GM21515 (cell line): ENCODE measurements around the gene SH3BP1.
A peak's percentile ranks its signal among the peaks of the same experiment; 100 is the strongest.

Experiments
- ATAC-seq: cut with Tn5 transposase; IDR thresholded peaks from one replicate; pipeline ENCODE4 v1.9.1; 2021; ENCODE audit not compliant: unreplicated experiment

The SH3BP1 gene

DNA sequence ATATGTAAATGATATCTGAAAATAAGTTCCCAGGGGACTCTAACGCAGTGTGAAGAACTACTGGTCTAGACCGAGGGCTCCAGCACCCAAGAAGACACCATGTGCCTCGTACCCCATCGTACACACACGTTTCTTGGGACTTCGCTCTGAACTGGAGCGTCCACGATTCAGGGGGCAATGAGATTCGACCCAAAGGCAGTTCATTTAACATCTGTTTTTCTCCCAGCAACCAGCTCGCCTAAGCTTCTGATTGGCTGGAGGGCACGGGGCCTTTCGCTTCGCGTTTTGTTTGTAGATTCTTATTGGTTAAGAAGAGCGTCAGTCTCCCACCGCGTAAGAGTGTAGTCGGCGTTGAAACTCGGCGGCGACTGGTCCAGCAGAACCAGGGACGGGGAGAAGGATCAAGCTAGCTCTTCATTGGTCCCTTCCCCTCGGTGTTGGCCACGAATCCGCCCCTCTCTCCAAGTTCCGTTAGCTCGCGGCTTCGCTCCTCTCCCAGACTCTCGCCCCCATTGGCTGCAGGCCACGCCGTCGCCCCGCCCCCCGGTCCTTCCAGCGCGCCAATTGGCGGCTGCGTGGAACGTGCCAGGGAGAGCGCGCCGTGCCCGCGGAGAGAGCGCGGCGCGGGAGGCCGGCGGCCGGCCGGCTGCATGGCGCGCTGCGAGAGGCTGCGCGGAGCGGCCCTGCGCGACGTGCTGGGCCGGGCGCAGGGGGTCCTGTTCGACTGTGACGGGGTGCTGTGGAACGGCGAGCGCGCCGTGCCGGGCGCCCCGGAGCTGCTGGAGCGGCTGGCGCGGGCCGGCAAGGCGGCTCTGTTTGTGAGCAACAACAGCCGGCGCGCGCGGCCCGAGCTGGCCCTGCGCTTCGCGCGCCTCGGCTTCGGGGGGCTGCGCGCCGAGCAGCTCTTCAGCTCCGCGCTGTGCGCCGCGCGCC is 18.9 kb downstream of the SH3BP1 start, which contains the start of gene PDXP:
TSS of gene PDXP (plus strand) at position 591 of the 933 bp plus-strand sequence. CDS start at position 651, 60 bp downstream.
- peak; percentile 79 for ATAC-seq

DNA sequence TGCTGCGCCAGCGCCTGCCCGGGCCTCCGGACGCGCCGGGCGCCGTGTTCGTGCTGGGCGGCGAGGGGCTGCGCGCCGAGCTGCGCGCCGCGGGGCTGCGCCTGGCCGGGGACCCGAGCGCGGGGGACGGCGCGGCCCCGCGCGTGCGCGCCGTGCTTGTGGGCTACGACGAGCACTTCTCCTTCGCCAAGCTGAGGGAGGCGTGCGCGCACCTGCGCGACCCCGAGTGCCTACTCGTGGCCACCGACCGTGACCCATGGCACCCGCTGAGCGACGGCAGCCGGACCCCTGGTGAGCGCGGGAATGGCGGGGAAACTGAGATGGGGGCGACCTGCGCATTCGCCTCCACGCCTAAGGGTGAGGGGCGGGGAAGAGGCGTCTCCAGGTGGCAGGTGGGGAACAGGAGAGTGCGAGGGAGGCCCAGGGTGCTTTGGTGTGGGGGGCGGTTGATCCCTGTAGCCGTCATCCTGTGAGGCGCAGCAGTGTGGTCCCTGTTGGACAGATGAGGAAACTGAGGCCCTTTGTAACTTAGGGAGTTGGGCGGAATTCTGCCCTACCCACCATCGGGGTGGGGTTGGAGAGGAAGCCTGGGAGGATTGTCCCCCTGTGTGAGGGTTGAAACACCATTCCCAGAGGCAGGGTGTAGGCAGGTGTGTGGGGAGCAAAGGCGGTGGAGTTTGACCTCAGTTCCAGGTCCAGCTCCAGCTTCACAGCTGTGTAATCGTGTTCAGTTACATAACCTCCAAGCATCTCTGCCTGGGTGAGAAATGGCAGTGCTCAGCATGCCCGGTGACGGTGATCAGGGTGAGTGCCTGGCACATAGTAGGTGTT is 19.8 kb downstream of the SH3BP1 start:
- peak; percentile 7 for ATAC-seq

GRCh38 chr22:37659897-37660708 is 20.6 kb downstream of the SH3BP1 start:
- ATAC-seq, result no peak

DNA sequence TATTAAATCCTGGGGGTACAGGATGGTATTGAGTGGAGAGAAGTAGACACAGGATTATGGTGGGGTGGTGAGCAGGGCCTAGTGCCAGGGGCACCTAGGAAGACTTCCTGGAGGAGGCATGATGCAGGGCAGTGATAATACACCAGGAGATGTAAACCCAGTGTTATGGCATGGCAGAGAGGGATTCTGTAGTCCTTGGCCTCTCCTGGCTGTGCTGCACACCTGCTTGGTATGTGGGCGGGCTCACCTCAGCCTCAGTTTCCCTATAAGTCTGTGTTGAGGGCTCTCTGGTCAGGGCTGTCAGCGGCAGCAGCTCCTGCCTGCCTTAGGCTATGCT is 21.2 kb downstream of the SH3BP1 start:
- ATAC-seq, result no peak

DNA sequence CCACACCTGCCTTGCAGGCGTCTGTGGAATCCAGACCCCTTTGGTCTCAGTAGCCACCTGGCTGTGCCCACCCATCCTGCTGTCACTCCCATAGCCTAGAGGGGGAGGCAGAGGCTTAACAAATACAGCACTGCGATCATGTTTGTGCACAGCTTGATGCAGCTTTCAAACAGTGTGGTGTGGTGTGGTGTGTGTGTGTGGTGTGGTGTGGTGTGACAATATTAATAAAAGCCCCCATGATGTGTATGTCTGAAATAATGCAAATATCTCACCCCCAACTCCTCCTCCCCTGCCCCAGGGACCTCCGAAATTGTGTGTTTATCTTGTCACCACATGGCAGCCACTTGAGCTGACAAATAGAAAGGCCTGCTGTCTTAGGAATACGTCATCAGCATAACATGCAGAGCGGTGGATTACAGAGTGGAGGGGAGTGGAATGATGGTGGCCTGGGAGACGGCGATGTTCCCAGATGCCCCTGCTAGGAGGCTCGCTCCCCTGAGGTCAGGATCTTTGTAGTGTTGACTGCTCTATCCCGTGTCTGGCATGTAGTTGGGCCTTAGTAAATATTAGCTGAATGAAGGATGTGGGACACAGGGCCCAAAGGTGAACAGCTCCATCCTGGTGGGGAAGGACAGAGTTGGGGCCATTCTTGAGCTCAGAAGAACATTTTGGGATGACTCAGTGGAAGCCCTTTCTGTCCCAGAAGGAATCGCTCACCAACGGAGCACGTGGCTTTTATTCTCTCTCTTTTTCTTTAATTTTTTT is 21.9 kb downstream of the SH3BP1 start:
- no peak for ATAC-seq

DNA sequence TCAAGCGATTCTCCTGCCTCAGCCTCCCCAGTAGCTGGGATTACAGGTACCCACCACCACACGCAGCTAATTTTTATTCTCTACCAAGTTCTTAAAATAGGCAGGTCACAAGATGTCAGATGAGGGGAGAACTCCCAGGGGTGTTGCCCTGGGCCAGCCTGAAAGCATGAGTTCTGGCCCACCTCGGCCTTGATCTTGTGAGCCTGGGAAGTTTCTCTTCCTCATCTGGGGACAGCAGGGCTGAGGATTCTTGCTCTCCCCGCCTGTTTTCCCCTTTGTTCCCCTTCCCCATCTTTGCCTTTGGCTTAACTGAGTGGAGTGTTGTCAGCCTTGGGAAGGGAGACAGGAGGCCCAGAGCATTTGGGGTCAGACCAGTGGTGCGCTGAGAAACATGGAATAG is 22.6 kb downstream of the SH3BP1 start:
- no peak for ATAC-seq

DNA sequence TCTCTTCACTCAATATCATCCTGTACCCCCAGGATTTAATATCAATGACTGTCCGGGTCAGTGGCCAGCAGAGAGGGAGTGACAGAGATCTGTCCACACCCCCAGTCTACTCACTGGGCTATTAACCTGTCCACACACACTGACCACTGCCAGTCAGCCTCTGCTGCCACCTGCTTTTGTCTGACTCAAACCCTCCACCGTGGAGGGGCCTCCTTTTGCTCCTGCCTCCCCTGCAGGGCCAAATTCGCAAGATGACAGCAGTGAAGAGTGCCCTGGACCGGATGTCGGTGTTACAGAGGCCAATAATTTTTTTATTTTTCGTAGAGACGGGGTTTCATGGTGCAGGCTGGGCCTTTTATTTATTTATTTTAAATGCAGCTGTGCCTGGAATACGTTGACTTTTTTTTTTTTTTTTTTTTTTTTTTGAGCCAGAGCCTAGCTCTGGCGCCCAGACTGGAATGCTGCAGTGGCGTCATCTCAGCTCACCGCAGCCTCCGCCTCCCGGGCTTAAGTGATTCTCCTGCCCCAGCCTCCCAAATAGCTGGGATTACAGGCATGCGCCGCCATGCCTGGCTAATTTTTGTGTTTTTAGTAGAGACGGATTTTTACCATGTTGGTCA is 24.2 kb downstream of the SH3BP1 start:
- ATAC-seq, result no peak

- no peak for ATAC-seq
Observed at GRCh38 chr22:37664249-37665101, 25.0 kb downstream of the SH3BP1 start.

GRCh38 chr22:37665487-37665886 is 26.0 kb downstream of the SH3BP1 start:
- no peak for ATAC-seq

DNA sequence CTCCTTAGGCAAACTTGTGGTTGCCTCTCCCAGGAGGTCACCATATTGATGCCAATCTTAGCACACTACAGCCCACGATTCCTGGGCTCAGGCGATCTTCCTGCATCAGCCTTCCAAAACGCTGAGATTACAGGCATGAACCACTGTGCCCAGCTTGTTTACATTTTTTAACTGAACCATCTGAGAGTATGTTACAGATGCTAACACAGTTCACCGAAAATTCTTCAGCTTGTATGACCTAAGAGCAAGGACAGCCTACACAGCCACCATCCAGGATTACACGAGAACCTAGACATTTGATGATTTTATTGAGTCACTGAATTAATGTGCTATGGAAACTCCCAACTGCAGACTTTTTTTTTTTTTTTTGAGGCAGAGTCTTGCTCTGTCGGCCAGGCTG is 30.1 kb downstream of the SH3BP1 start:
- ATAC-seq, result no peak

DNA sequence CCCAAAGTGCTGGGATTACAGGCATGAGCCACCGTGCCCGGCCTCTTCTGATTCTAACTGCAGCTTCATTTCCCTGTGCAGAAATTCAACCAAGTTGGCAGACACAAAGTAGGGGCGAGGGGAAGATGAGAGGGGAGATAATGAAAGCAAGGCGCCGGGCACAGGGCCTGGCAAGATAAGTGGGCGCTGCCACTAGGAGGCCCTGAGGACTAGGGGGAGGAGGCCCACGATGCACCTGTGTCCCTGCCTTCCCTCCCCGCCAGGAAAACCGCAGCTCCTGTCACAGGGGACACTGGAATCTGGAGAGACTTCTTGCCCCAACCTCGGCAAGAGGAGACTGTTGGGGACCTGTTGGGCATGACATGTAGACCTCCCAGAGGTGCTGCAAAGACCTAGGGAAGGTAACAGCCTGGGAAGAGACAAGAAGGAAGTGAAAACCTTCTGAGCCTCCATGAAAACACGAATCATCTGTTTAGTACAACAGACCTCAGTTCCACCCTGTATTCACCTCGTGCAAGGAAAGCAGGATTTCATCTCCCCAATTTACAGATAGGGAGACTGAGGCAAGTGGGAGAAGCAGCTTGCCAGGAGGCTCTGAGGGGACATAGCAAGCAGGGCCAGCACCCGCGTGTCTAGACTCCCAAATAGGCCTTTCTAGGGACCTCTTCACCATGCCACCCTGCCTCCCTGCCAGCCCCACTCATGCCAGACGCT is 32.9 kb downstream of the SH3BP1 start:
- ATAC-seq, result no peak

DNA sequence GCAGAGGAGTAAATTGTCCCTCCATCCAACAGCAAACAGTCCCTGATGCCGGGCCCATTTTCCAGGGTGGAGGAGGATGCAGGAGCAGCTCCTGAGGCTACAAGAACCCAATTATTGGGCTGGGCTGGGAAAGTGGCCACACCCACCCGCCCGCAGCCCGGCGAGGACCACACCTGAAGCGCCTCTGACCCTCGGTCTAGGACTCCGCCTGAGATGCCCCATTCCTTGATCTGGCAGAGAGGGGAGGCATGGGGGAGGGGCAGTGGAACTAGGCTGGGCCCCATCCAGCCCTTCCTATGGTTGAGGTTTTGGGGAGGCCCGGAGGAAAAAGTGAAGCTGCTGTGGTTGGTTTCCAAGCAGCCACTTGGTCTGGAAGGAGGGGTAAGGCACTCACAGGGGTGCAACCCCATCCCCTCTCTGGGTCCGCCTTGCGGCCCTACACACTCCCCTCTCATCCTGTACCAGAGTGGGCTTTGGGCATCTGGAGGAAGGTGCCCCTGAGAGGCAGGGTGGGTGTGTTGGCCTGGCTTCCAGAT is 33.5 kb downstream of the SH3BP1 start:
- ATAC-seq, result no peak

DNA sequence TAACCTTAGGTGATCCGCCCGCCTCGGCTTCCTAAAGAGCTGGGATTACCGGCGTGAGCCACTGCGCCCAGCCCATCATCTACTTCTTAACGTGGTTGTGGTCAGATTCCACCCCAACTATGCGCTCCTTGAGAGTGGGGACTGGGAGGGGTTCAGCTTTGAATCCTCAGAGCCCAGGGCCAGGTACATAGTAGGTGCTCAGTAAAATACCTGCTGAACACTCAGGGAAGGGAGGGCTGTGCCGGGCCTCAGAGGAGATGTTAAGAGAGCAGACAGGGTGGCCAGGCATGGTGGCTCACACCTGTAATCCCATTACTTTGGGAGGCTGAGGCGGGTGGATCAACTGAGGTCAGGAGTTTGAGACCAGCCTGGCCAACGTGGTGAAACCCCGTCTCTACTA is 34.8 kb downstream of the SH3BP1 start:
- ATAC-seq, result no peak

- ATAC-seq, result peak; percentile 50
Observed at GRCh38 chr22:37674951-37675929, 35.8 kb downstream of the SH3BP1 start, which contains the start of gene LGALS1. Gene LGALS1 (plus strand): TSS chr22:37675636. CDS start chr22:37675703, 67 bp downstream.

DNA sequence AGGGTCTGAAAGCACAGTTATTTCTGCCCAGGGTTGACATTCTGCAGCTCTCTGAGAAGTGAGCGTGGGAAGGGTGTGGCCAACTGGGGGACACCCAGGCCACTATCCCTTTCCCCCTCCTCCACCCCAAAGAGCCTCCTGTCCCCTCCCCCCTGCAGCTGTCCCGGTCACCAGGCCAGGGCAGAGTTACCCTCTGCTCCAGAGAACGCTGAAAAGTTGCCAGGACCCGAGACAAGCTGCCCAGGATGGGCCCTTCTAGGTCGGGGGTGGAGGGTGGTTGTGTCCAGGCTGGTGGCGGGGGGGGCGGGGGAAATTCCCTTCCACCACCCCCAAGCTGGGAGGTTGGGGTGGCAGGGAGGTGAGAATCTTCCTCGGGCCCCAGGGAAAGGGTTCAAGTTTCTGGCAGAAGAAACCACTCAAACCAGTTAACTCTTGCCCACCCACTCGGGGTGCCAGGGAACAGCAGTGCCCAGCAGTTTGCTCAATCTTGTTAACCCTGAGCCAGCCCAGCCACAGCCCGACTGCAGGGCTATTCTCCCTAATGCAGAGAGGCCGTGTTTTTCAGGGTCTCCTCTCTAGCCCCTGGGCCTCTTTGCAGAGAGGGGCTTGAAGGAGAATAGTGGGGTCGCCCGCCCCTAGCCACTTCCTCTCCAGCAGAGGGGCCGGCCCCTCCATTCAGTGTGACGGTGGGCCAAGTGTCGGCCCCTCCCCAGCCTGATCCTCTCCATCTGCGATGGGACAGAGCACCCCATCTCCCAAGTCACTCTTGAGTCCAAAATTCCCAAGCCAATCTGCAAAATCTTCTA is 36.7 kb downstream of the SH3BP1 start:
- no peak for ATAC-seq
